ENCODE data around the gene DDX27. TPM values are rescaled to one million over a fixed set of nuclear protein-coding genes. Genes with fewer than 3 reads are reported as not detected.

DDX27 gene
- 59.5 to 66.7 TPM (median 64.1 TPM) in 5 replicates for total RNA-seq (2022; extraction: Qiagen RNA extraction; ENCODE audit: low read depth)

DNA sequence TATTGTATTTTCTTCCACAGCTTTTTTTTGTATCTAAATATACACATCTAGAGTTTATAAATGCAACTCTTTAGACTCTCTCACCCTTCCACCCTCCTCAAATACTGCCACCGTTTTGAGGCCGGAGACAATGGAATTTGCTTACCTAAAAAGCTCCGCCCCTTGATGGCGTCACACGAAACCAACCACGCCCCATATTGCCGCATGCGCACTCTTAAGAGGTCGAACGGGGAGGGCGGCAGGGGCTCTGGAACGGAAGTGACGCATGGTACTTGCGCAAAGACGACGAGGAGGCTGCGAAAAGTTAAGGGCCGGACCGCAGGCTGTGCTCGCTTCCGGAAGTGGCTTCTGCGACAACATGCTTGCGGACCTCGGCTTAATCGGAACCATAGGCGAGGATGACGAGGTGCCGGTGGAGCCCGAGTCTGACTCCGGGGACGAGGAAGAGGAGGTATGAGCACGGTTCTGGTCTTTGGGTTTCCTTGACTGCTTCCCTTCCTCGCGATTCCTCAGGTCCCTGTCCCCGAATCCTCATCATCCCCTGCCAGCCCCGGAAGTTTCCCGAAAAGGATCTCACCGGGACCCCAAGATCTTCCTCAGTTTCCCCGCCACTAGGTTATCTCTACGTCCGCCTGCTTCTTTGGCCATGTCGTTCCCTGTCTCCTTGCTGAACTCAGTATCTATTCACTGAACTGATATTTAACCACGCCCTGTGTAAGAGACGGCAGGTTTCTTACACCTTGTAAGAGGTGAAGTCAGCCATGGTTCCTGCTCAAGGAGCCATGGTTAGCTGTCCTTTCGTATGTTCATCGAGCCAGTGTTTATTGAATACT lies at the start of gene DDX27:
Gene DDX27, plus strand, starts transcription at position 326 of the 833 bp plus-strand sequence. Its CDS starts 33 bp downstream, at position 359.

DNA sequence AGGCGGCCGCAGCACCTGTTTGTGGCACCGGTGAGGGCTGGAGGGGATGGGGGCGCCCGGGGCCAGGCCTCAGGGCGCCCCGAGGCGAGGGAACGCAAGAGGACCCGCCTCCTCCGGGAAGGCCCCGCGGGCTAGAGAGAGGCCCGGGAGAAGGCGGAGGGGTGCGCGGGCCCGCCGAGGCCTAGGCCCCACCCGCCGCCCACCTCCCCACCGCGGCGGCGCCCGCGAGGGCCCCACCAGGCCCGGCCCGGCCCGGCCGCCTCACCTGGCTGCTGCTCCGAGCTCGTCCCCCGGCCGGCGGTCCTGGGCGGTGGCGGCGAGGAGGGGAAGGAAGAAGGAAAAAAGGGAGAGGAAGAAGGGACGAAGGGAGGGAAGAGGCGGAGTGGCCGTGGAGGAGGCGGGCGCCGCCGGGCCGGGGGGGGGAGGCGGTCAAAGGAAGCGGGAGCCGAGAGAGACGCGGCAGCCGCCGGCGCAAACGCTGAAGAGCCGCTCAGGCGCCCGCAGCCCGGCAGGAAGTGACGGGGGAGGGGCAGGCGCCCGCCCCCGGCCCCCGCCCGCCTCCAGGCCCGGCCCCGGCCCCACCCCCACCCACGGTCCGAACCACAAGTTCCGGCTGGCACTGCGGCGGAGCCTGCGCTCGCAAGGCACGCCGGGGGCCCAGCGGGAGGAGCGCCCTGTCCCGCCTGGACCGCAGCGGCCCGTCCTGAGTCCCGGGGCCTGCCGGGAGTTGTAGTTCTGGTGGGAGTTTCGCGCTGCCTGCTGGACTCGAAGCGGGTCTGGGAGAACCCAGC lies 31.2 kb upstream of the DDX27 start, which contains the start of gene STAU1:
Gene STAU1, minus strand, starts transcription at position 484 of the 791 bp plus-strand sequence. CDS start 22,133 bp downstream, outside the sequence.

DNA sequence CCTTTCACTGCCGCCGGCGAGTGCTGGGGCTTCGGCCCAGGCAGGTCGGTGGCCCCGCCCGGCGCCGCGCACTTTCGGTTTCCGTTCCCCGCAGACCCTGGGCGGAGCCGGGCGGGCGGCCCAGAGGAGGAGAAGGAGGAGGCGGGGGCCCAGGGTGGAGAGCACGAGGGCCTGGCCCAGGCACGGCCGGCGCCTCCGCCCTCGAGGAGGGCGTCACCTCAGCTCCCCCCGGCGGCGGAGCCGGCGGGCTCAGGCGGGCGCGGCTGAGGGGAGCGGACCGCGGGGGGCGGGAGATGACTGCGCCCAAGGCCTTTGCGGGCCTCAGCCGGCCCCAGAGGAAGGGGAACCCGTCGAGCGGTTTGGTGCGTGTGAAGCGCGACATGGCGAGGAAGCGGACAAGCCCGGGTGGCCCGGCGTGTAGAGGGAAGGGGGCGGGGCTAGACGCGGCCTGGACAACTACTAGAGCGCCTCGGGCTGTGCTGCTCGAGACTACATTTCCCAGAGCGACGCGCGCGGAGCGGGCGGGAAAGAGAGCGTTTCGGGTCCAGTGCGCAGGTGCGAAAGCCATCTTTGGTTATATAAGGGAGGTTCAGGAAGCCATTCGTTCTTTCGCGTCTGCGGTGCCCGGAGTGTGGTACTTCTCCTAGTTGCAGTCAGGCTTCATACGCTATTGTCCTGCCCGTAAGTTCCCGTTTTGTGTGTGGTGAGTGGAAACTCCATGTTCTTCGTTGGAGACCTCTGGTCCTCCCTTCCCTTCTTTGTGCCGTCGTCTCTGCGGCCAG lies 59.0 kb downstream of the DDX27 start, which contains the start of gene ZNFX1:
Gene ZNFX1, minus strand, starts transcription at position 22 of the 782 bp plus-strand sequence. CDS start 2,218 bp downstream, outside the sequence.

Other genes starting within 250 kb of the DDX27 start
- 89.1 to 115 TPM (median 105 TPM) in 5 replicates for gene CSE1L, start 173.1 kb upstream of the DDX27 start, total RNA-seq (2022; extraction: Qiagen RNA extraction; ENCODE audit: low read depth)
- gene STAU1, start 31.1 kb upstream of the DDX27 start, total RNA-seq (2022; extraction: Qiagen RNA extraction; ENCODE audit: low read depth): 59.3 to 68.1 TPM (median 66.9 TPM) in 5 replicates
- 24.7 to 29.3 TPM (median 27.3 TPM) in 5 replicates for gene ZNFX1, start 58.6 kb downstream of the DDX27 start, total RNA-seq (2022; extraction: Qiagen RNA extraction; ENCODE audit: low read depth)

Data from A549 treated with DMSO at 1 μM for 4 hours (cell line).